Fibroblast of mammary gland (primary cell): ENCODE data around the gene CDCA3.

Source experiments
- DNase-seq: peaks from one replicate; pipeline ENCODE4 v3.0.0-alpha.2; 2010; ENCODE audit warnings: low read depth
- H3K4me3 ChIP-seq: 2 replicates; pipeline ENCODE4 v1.5.1; 2011; ENCODE audit warnings: low read depth, mild to moderate bottlenecking, low read length, moderate library complexity; ENCODE audit not compliant: control insufficient read depth
- TF ChIP-seq, protein P1 (sequence below): conservative IDR thresholded peaks from 2 replicates; pipeline ENCODE4 v1.5.1; 2011; ENCODE audit warnings: low read depth, low read length, inconsistent platforms; ENCODE audit not compliant: control insufficient read depth, insufficient read depth

The CDCA3 gene

DNA sequence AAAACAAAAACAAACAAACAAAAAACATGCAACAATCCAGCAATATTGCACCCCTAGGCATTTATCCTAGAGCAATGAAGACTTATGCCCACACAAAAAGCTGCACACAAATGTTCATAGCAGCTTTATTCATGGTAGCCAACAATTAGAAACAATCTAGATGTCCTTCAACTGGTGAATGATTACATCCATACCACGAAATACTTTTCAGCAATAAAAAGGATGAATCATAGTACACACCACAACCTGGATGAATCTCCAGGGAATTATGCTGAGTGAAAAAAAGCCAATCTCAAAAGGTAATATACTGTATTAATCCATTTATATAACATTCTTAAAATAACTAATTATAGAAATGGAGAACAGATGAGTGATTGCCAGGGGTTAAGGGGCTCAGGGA is 43.9 kb downstream of the CDCA3 start:
- peak; percentile 26 for DNase-seq
- TF ChIP-seq, protein P1, sequence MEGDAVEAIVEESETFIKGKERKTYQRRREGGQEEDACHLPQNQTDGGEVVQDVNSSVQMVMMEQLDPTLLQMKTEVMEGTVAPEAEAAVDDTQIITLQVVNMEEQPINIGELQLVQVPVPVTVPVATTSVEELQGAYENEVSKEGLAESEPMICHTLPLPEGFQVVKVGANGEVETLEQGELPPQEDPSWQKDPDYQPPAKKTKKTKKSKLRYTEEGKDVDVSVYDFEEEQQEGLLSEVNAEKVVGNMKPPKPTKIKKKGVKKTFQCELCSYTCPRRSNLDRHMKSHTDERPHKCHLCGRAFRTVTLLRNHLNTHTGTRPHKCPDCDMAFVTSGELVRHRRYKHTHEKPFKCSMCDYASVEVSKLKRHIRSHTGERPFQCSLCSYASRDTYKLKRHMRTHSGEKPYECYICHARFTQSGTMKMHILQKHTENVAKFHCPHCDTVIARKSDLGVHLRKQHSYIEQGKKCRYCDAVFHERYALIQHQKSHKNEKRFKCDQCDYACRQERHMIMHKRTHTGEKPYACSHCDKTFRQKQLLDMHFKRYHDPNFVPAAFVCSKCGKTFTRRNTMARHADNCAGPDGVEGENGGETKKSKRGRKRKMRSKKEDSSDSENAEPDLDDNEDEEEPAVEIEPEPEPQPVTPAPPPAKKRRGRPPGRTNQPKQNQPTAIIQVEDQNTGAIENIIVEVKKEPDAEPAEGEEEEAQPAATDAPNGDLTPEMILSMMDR = no peak
- no peak overlapping the region for H3K4me3 ChIP-seq

DNA sequence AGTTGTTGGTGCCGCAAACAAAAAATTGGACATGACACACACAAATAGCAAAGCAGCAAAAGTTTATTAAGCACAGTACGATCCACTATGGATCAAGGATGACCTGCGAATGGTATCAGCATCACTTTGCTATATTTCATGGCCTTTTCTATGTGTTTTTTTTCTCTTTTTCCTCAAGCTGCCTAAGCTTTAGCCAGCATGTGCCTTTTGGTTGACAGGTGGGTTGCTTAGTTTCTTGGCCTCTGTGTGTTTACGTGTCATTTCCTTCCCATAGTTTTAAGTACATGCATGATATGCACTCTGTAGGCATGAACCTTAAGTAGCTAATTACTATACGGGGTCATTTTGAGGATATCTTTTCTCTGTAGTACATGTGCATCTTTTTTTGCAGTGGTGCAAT is 51.9 kb downstream of the CDCA3 start:
- no peak for DNase-seq
- TF ChIP-seq, protein P1 = no peak
- H3K4me3 ChIP-seq = no peak overlapping the region
